Gastroesophageal sphincter (tissue), 4 donors: ENCODE data around the gene TAPT1. TPM values are rescaled to one million over a fixed set of nuclear protein-coding genes. Genes with fewer than 3 reads are reported as not detected.
A peak's percentile ranks its signal among the peaks of the same experiment; 100 is the strongest.

Experiments used
- ATAC-seq: fragments of 150-250 bp; one replicate; pipeline ENCODE4 v1.9.1; 2016; ENCODE audit warnings: mild to moderate bottlenecking, moderate library complexity
- H3K27ac ChIP-seq, 4 donors: fragments of 200-600 bp; sonication (generic) in 3 of 4; 1 replicate in 3 of 4; 2 replicates in 1 of 4; pipeline ENCODE4 v1.5.1; 2016 to 2019
- H3K27me3 ChIP-seq: fragments of 200-600 bp; sonication (generic); one replicate; pipeline ENCODE4 v1.5.1; 2019
- H3K36me3 ChIP-seq, 2 donors: fragments of 200-600 bp; sonication (generic); one replicate each; pipeline ENCODE4 v1.5.1; 2019; ENCODE audit warnings: control low read depth in 1 of 2
- H3K4me1 ChIP-seq, 3 donors: fragments of 200-600 bp; sonication (generic); 1 replicate in 2 of 3; 2 replicates in 1 of 3; pipeline ENCODE4 v1.5.1; 2016 to 2019; ENCODE audit warnings: control low read depth in 2 of 3
- H3K4me3 ChIP-seq, 2 donors: fragments of 200-600 bp; sonication (generic); one replicate each; pipeline ENCODE4 v1.5.1; 2019; ENCODE audit warnings: mild to moderate bottlenecking in 1 of 2, moderate library complexity in 1 of 2
- H3K9me3 ChIP-seq, 3 donors: fragments of 200-600 bp; sonication (generic); one replicate each; pipeline ENCODE4 v1.5.1; 2017 to 2019; ENCODE audit warnings: control low read depth in 2 of 3
- CTCF ChIP-seq, 4 experiments: fragments of 200-600 bp in 2 of 4; fragments of 450-650 bp in 2 of 4; sonication (generic) in 1 of 4; IDR thresholded peaks; one replicate each; pipeline ENCODE4 v1.5.1; 2017 to 2019; ENCODE audit warnings: antibody characterized with exemption in 4 of 4, mild to moderate bottlenecking in 2 of 4, moderate library complexity in 2 of 4
- EP300 ChIP-seq: sonication (generic); formaldehyde crosslinking; IDR thresholded peaks from one replicate; pipeline ENCODE4 v1.6.1; 2017; ENCODE audit warnings: antibody characterized with exemption, mild to moderate bottlenecking
- POLR2A ChIP-seq, 2 donors: fragments of 450-650 bp; IDR thresholded peaks; one replicate each; pipeline ENCODE4 v1.6.1; 2017; ENCODE audit warnings: antibody characterized with exemption in 2 of 2, mild to moderate bottlenecking in 2 of 2, moderate library complexity in 1 of 2
- POLR2AphosphoS5 ChIP-seq: sonication (generic); formaldehyde crosslinking; IDR thresholded peaks from one replicate; pipeline ENCODE4 v1.6.1; 2017; ENCODE audit warnings: antibody characterized with exemption
- WGBS, 2 donors: methylation state at CpG; one replicate each; pipeline ENCODE4 v1.1.5; 2018; ENCODE audit warnings: low coverage in 1 of 2; 5-methylcytosine and 5-hydroxymethylcytosine counted together
- total RNA-seq, 4 donors: library from RNA; depleted of rRNA; stranded (reverse); fragments of >200 nt; gene quantifications; one replicate each; pipeline ENCODE4 v1.1.0, GENCODE V29; 2016

Gene TAPT1
- total RNA-seq, 4 donors from 2014 or later, result 29.9 to 40.4 (median 35.9) TPM

GRCh38 chr4:16238327-16238726 lies 12.1 kb upstream of the TAPT1 start:
- Histone ChIP-seq H3K36me3 (peaks cover 0 to 11% of the 10 kb centered on the region in 2 donors), H3K27ac (no peak overlapping the region), H3K4me3 (no peak overlapping the region), H3K9me3 (no peaks in the 10 kb centered on the region), H3K4me1 (no peaks in the 10 kb centered on the region), H3K27me3 (no peaks in the 10 kb centered on the region)
- TF ChIP-seq EP300, result no peak
- no peak for TF ChIP-seq POLR2A (IDR thresholded peaks at IDR 0.05)
- no peak for TF ChIP-seq POLR2AphosphoS5
- TF ChIP-seq CTCF (IDR thresholded peaks at IDR 0.05), result no peak
- WGBS, 2 donors, result 75 to 93% methylated on average over 2 to 3 of the region's 3 CpGs
- ATAC-seq, result no peak

- ATAC-seq, result peak; percentile 41
- TF ChIP-seq CTCF (IDR thresholded peaks at IDR 0.05) (no peak), EP300 (no peak), POLR2A (IDR thresholded peaks at IDR 0.05) (no peak)
- no peak overlapping the region for H3K4me3 ChIP-seq
- no peaks in the 10 kb centered on the region for H3K27me3 ChIP-seq
- H3K9me3 ChIP-seq, result no peaks in the 10 kb centered on the region
- WGBS, 2 donors, result 89 to 93% methylated on average over 5 to 7 of the region's 7 CpGs
- H3K4me1 ChIP-seq, result no peaks in the 10 kb centered on the region
- peaks cover 0 to 8% of the 10 kb centered on the region in 2 donors for H3K36me3 ChIP-seq
- no peak overlapping the region for H3K27ac ChIP-seq
These were observed 11.4 kb upstream of the TAPT1 start for GRCh38 chr4:16237715-16238114.

GRCh38 chr4:16236402-16237023 lies 10.2 kb upstream of the TAPT1 start:
- Histone ChIP-seq H3K27me3 (no peaks in the 10 kb centered on the region), H3K4me3 (no peak overlapping the region), H3K9me3 (no peaks in the 10 kb centered on the region), H3K36me3 (peaks cover 0 to under 1% of the 10 kb centered on the region in 2 donors), H3K4me1 (peaks cover 0 to 10% (median 3%) of the 10 kb centered on the region in 3 donors), H3K27ac (no peak overlapping the region)
- ATAC-seq, result no peak
- WGBS, 2 donors, result 79 to 88% methylated on average over 3 to 5 of the region's 5 CpGs
- no peak for TF ChIP-seq POLR2A (IDR thresholded peaks at IDR 0.05)
- TF ChIP-seq CTCF (IDR thresholded peaks at IDR 0.05), result no peak
- no peak for TF ChIP-seq POLR2AphosphoS5
- TF ChIP-seq EP300, result no peak

- TF ChIP-seq EP300 (no peak), POLR2AphosphoS5 (no peak), CTCF (IDR thresholded peaks at IDR 0.05) (no peak), POLR2A (IDR thresholded peaks at IDR 0.05) (no peak)
- no peaks in the 10 kb centered on the region for H3K9me3 ChIP-seq
- no peaks in the 10 kb centered on the region for H3K36me3 ChIP-seq
- H3K27me3 ChIP-seq, result no peaks in the 10 kb centered on the region
- 92% methylated on average over 4 of the region's 4 CpGs for WGBS, 2 donors
- no peak for ATAC-seq
- H3K4me1 ChIP-seq, result peaks cover 0 to 23% (median 6%) of the 10 kb centered on the region in 3 donors
- H3K4me3 ChIP-seq, result no peak overlapping the region
- H3K27ac ChIP-seq, result no peak overlapping the region
These were observed 8.9 kb upstream of the TAPT1 start for GRCh38 chr4:16235209-16235608.

GRCh38 chr4:16233569-16234177 lies 7.4 kb upstream of the TAPT1 start:
- Histone ChIP-seq H3K9me3 (no peaks in the 10 kb centered on the region), H3K36me3 (no peaks in the 10 kb centered on the region), H3K27me3 (no peaks in the 10 kb centered on the region), H3K4me3 (no peak overlapping the region), H3K27ac (no peak overlapping the region), H3K4me1 (peaks cover 0 to 26% (median 6%) of the 10 kb centered on the region in 3 donors)
- TF ChIP-seq POLR2A (IDR thresholded peaks at IDR 0.05) (no peak), POLR2AphosphoS5 (no peak), CTCF (IDR thresholded peaks at IDR 0.05) (no peak), EP300 (no peak)
- 79 to 91% methylated on average over 3 to 4 of the region's 4 CpGs for WGBS, 2 donors
- no peak for ATAC-seq
